ENCODE results near the gene EVX2. TPM values are rescaled to one million over a fixed set of nuclear protein-coding genes. Genes with fewer than 3 reads are reported as not detected.

The EVX2 gene
- total and polyA plus RNA-seq, 2 of the 13 experiments (the other 11 are each of a cell fraction or from before 2014, with no cell fraction given) = not detected

DNA sequence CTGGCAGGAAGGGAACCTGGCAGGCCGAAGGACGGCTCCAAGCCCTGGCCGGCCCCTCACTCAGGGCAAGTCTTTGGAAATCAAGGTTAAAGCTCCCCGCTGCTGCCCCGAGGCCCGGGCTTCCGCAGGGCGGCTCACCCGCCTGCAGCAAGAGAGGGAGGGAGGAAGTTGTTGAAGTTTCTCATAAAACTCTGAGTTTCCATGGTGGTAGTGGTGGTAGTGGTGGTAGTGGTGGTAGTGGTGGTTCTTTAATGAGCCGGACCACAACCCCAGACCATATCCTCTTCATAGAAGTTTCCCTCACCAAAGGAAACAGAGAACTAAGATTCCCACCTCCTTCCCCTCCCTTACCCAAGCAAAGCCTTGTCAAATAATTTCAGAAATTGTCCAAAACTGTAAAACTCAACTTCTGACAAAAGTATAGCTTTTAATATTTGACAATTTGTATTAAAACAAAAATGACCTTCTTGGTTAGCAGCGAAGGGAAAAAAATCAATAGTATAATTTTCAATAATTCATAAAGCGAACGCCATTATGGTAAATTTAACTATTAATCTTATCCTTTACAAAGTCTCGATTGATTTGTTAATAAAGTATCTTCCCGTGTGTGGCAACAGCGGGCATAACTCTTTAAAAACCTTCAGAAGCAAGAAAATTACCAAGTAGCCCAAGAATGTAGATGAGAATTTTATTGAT, 31.3 kb upstream of the EVX2 start:
- WGBS (ENCODE audit: low lambda C conversion rate) = 18% methylated on average over 14 of the region's 16 CpGs
- ChIA-PET POLR2A (no interaction called here), CTCF (ENCODE audit: low intra/inter-chr PET ratio, low total read pairs) (no interaction called here)
- Histone ChIP-seq H3K27me3 (ENCODE audit: control insufficient read depth in 1 of 2, insufficient read depth in 2 of 2, low read length in 2 of 2) (peaks cover 25 to 96% of the 10 kb centered on the region in 2 experiments; a peak in 4 of 5 replicates), H3K27ac (ENCODE audit: extremely low read length, insufficient read depth, low read length) (no peak overlapping the region), H3K9ac (ENCODE audit: insufficient read depth, low read depth, low read length) (no peak overlapping the region), H3K4me3 (replicated peaks in 1 of 3; ENCODE audit: insufficient read depth in 1 of 3, low read depth in 2 of 3, low read length in 3 of 3) (no peak overlapping the region), H4K20me1 (ENCODE audit: insufficient read depth, low read length) (no peaks in the 10 kb centered on the region), H3K9me3 (ENCODE audit: low read length) (no peaks in the 10 kb centered on the region), H2AFZ (ENCODE audit: low read length) (no peak overlapping the region), H3K4me2 (ENCODE audit: low read depth, low read length) (0 out of 2 replicates have a peak overlapping the region, but pooled peaks have one; percentile 5), H3K36me3 (replicated peaks in 1 of 2; ENCODE audit: control insufficient read depth in 1 of 2, insufficient read depth in 2 of 2, low read length in 2 of 2) (no peaks in the 10 kb centered on the region), H3K79me2 (ENCODE audit: insufficient read depth, low read length) (no peaks in the 10 kb centered on the region), H3K4me1 (ENCODE audit: insufficient read depth, low read length) (peaks cover 14% of the 10 kb centered on the region)
- ATAC-seq (no peak), FAIRE-seq (no peak), DNase-seq (ENCODE audit: low spot score) (no peak)
- TF ChIP-seq, protein P1, sequence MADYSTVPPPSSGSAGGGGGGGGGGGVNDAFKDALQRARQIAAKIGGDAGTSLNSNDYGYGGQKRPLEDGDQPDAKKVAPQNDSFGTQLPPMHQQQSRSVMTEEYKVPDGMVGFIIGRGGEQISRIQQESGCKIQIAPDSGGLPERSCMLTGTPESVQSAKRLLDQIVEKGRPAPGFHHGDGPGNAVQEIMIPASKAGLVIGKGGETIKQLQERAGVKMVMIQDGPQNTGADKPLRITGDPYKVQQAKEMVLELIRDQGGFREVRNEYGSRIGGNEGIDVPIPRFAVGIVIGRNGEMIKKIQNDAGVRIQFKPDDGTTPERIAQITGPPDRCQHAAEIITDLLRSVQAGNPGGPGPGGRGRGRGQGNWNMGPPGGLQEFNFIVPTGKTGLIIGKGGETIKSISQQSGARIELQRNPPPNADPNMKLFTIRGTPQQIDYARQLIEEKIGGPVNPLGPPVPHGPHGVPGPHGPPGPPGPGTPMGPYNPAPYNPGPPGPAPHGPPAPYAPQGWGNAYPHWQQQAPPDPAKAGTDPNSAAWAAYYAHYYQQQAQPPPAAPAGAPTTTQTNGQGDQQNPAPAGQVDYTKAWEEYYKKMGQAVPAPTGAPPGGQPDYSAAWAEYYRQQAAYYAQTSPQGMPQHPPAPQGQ (CRISPR knock-in tag; IDR thresholded peaks at IDR 0.05; ENCODE audit: borderline replicate concordance) = no peak
- peak; percentile 95 for TF ChIP-seq EZH2 (conservative IDR thresholded peaks at IDR 0.05; ENCODE audit: low read depth, low read length)
- TF ChIP-seq CBX2 (IDR thresholded peaks at IDR 0.05; ENCODE audit: low read depth, low read length) = peak; percentile 89
- TF ChIP-seq CBX2 (CRISPR knock-in tag; IDR thresholded peaks at IDR 0.05; ENCODE audit: low read depth) = no peak
- no peak for TF ChIP-seq ZNF572 (CRISPR knock-in tag; IDR thresholded peaks at IDR 0.05)
- TF ChIP-seq, protein P2, sequence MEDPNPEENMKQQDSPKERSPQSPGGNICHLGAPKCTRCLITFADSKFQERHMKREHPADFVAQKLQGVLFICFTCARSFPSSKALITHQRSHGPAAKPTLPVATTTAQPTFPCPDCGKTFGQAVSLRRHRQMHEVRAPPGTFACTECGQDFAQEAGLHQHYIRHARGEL (CRISPR knock-in tag; IDR thresholded peaks at IDR 0.05) = no peak
- TF ChIP-seq U2AF2 (IDR thresholded peaks at IDR 0.05; ENCODE audit: low read depth, low read length) = no peak
- in situ Hi-C loops (cut with HindIII; ENCODE audit: extremely low pct_ligation_motif_present, low pct_unique_long_range_greater_than_20kb) (no loop called here), intact Hi-C loops (cut with micrococcal nuclease; ENCODE audit: unreplicated experiment) (loop anchor here (5.0 kb wide), 2 partner anchors 522 to 1032 kb away; no protein-coding TSS in a partner anchor)
- no TSS peak for BruUV-seq (replicated peaks)

Data from HepG2 (cell line).